ENCODE measurements around the gene MSH5.

MSH5 gene

DNA sequence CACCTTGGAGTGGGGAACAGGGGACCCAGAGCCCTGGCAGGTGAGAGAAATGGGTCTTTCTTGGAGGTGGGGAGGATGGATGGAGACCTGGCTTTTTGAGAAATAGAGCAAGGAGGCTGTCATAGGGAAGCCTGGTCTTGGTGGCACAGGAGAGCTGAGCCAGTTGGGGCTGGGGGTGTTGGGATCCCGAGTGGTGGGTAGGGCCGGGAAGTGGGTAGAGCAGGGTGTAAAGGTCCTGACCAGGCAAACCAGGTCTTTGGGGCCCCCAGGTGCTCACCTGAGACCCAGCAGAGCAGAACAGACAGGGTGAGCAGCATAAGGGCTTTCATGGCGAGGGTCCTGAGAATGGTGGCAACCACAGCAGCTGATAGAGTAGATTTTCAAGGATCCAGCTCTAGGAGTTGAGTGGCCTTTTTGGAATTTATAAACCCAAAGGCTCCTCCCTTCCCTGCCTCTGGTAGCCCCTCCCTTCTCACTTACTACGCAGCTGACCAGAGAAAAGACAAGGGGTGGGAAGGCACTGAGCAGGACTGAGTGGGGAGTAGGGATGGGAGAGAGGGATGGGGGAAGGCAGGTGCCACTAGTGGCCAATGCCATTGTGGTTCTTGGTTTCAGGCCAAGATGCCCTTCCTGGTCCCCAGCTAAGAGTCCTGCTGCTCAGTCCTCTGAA lies 18.3 kb upstream of the MSH5 start, which contains the start of gene LY6G6C:
Gene LY6G6C, minus strand, starts transcription at position 396 of the 670 bp plus-strand sequence. Its CDS starts 67 bp downstream, at position 329.
- Histone ChIP-seq H3K9me3 (no peaks in the 10 kb centered on the region), H3K27me3 (no peaks in the 10 kb centered on the region), H3K36me3 (no peaks in the 10 kb centered on the region), H3K4me3 (ENCODE audit: low read depth, low read length) (no peak within 1 kb of the TSS), H3K4me1 (no peaks in the 10 kb centered on the region; the same call in 1 of the 2 replicates)
- DNase-seq, result no peak
- no peak for TF ChIP-seq CTCF (IDR thresholded peaks at IDR 0.05; ENCODE audit: low read depth, low read length)

DNA sequence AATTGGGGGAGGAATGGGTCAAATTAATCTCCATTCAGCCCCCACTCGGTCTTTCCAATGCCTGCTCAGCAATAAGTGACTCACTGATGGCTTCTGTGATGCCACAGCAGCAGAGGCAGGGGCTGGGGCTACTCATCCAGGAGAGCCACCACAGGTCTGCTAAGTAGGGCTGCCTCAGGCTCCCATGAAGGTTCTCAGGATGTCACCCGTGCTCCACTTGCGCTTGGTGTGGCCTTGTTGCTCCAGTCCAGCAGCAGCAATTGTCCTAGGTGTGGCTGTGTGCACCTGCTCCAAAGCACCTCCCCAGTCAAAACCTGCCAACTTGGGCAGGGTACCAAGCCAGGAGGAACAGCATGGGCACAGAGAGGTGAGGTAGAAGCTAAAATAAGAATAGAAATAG lies 17.6 kb upstream of the MSH5 start:
- no peak for TF ChIP-seq CTCF (IDR thresholded peaks at IDR 0.05; ENCODE audit: low read depth, low read length)
- DNase-seq, result no peak
- H3K36me3 ChIP-seq, result no peaks in the 10 kb centered on the region
- no peak overlapping the region for H3K4me3 ChIP-seq (ENCODE audit: low read depth, low read length)
- no peaks in the 10 kb centered on the region for H3K27me3 ChIP-seq
- no peaks in the 10 kb centered on the region; the same call in 1 of the 2 replicates for H3K4me1 ChIP-seq
- H3K9me3 ChIP-seq, result no peaks in the 10 kb centered on the region

- peak; percentile 36 for DNase-seq
- H3K4me3 ChIP-seq (ENCODE audit: low read depth, low read length), result no peak within 1 kb of the TSS
- no peaks in the 10 kb centered on the region for H3K9me3 ChIP-seq
- H3K27me3 ChIP-seq, result no peaks in the 10 kb centered on the region
- no peaks in the 10 kb centered on the region; the same call in 1 of the 2 replicates for H3K4me1 ChIP-seq
- no peak for TF ChIP-seq CTCF (IDR thresholded peaks at IDR 0.05; ENCODE audit: low read depth, low read length)
- no peaks in the 10 kb centered on the region for H3K36me3 ChIP-seq
Measured at GRCh38 chr6:31723245-31723979, 16.4 kb upstream of the MSH5 start, which contains the start of gene MPIG6B. MPIG6B (plus strand) TSS chr6:31723373; CDS start chr6:31723384, 11 bp downstream.

DNA sequence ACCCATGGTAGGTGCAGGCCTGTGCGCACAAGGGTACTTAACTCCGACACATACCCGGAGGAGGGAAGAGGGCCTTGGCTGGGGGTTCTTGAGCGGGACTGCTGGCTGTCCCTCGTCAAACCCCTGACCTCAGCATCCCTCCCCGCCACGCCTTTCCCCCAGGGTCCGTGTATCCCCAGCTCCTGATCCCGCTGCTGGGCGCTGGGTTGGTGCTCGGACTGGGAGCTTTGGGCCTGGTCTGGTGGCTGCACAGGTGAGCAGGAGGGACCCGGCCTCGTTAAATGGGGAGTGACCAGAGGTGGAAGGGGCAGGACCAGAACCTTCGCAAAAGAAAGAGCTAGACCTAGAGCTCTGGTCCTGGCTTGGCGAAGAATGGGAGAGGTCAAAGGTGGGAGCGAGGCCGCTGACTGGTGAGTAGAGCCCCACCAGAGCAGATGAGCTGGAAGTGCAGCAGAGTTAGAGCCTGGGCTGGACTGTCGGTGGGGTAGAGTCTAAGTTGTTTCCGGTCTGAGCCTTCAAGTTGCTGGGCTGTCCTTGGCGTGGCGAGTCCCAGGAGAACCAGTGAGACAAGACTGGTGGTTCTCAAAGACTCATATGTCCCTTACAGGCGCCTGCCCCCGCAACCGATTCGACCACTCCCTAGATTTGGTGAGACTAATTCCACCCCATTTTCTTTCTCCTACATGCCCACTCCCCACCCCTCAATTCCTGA lies 15.7 kb upstream of the MSH5 start:
- Histone ChIP-seq H3K9me3 (no peaks in the 10 kb centered on the region), H3K36me3 (no peaks in the 10 kb centered on the region), H3K27me3 (no peaks in the 10 kb centered on the region), H3K4me3 (ENCODE audit: low read depth, low read length) (no peak overlapping the region), H3K4me1 (no peaks in the 10 kb centered on the region; the same call in 1 of the 2 replicates)
- TF ChIP-seq CTCF (IDR thresholded peaks at IDR 0.05; ENCODE audit: low read depth, low read length), result no peak
- no peak for DNase-seq

DNA sequence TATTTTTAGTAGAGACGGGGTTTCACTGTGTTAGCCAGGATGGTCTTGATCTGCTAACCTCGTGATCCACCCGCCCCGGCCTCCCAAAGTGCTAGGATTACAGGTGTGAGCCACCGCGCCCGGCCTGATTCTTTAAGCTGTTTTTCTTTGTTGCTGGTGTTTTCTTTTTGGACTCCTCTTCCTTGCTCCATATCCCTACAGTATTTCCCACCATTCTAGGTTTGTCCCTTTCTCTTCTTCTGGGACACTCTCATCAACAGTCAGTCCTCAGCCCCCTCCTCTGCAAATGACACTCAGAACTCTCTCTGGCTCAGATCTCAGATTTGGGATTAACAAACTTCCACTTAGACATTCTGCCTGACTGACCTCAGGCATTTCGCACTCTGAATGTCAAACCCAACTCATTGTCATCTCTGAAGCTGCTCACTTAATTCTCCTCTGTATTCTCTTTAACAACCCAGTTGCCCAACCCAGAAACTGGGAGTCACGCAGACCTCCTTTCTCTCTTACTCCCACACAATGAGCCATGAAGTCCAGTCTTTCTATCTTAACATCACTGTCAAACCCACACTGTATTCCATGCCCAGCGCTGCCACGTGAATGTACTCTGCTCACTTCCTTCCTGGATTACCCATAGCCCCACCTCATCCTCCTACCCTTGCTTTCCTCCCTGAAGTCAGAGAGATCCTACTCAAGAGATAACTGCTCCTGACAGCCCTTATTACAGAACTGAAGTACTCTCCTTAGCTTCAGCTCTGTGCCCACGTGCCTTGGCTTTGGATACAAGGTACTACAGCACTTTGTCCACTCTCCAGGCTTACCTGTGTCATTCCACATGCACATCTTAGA lies 14.1 kb upstream of the MSH5 start:
- no peak for DNase-seq
- Histone ChIP-seq H3K4me3 (ENCODE audit: low read depth, low read length) (no peak overlapping the region), H3K36me3 (no peaks in the 10 kb centered on the region), H3K4me1 (no peaks in the 10 kb centered on the region; the same call in 1 of the 2 replicates), H3K27me3 (no peaks in the 10 kb centered on the region), H3K9me3 (no peaks in the 10 kb centered on the region)
- no peak for TF ChIP-seq CTCF (IDR thresholded peaks at IDR 0.05; ENCODE audit: low read depth, low read length)

Data from BE2C (cell line).